ENCODE results near the gene ZNF526. TPM values are rescaled to one million over a fixed set of nuclear protein-coding genes. Genes with fewer than 3 reads are reported as not detected.

ZNF526 gene
- polyA plus RNA-seq, 1 donor from 2014 or later: 2.1 TPM

DNA sequence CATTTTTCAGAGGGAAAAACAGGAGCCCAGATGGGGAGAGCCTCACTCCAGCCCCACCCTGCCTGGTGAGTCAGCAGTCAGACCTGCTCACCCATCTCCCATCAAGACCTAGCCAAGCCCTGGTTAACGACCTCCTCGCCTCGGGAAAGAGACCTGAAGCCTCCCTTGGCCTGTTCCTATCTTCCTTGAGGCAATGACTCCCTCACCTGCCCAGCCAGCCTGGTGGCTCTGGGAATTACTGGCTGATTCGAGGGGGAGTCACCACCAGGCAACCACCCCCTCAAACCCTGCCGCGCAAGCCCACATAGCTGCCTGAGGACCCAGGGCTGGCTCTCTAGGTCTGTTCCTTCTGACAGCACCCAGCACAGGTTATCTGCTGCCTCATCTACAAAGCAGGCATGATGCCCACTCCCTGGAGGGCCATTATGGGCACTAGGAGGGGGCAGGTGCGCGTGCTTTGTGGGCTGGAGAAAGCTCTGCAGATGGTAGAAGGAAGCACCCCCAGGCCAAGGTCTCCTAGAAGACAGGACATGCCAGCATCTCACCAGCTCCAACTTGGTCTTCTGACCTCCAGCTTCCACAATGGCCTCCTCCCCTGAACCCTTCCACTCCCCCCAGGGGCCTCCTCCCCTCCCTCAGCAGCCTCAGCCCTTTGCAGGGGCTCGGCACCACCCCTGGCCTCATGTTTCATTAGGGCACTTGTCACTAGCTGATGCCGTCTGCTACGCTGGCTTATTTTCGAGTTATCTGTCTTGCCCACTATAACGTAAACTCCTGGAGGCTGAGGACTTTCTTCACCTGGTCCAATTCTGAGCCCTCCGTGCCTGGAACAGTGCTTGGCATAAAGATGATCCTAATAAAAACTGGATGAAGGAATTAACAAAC is 13.0 kb upstream of the ZNF526 start:
- Histone ChIP-seq H3K27ac (ENCODE audit: low read length) (no peak overlapping the region), H3K36me3 (ENCODE audit: insufficient read depth, low read length) (no peaks in the 10 kb centered on the region), H4K20me1 (ENCODE audit: insufficient read depth) (peaks cover under 1% of the 10 kb centered on the region), H2AFZ (ENCODE audit: low read depth, low read length) (no peak overlapping the region), H3K9ac (ENCODE audit: low read length) (no peak overlapping the region), H3K4me3 (ENCODE audit: low read length) (no peak overlapping the region), H3K79me2 (replicated peaks; ENCODE audit: insufficient read depth, low read length) (no peaks in the 10 kb centered on the region), H3K4me2 (ENCODE audit: low read length) (no peak overlapping the region), H3K9me3 (ENCODE audit: low read length) (no peaks in the 10 kb centered on the region), H3K9me2 (ENCODE audit: insufficient read depth, low read length) (no peaks in the 10 kb centered on the region), H3K27me3 (ENCODE audit: insufficient read depth, low read depth, low read length) (no peaks in the 10 kb centered on the region), H3F3A (ENCODE audit: insufficient read depth, low read length, poor library complexity, severe bottlenecking) (no peaks in the 10 kb centered on the region)
- TF ChIP-seq EP300 (conservative IDR thresholded peaks at IDR 0.05; ENCODE audit: poor library complexity, severe bottlenecking) (no peak), SMC3 (conservative IDR thresholded peaks at IDR 0.05; ENCODE audit: poor library complexity) (no peak), EZH2 (IDR thresholded peaks at IDR 0.05; ENCODE audit: borderline replicate concordance, insufficient read depth, low read length, poor library complexity, severe bottlenecking) (no peak), MXI1 (conservative IDR thresholded peaks at IDR 0.05; ENCODE audit: poor library complexity, severe bottlenecking) (no peak)
- TF ChIP-seq, protein P1, sequence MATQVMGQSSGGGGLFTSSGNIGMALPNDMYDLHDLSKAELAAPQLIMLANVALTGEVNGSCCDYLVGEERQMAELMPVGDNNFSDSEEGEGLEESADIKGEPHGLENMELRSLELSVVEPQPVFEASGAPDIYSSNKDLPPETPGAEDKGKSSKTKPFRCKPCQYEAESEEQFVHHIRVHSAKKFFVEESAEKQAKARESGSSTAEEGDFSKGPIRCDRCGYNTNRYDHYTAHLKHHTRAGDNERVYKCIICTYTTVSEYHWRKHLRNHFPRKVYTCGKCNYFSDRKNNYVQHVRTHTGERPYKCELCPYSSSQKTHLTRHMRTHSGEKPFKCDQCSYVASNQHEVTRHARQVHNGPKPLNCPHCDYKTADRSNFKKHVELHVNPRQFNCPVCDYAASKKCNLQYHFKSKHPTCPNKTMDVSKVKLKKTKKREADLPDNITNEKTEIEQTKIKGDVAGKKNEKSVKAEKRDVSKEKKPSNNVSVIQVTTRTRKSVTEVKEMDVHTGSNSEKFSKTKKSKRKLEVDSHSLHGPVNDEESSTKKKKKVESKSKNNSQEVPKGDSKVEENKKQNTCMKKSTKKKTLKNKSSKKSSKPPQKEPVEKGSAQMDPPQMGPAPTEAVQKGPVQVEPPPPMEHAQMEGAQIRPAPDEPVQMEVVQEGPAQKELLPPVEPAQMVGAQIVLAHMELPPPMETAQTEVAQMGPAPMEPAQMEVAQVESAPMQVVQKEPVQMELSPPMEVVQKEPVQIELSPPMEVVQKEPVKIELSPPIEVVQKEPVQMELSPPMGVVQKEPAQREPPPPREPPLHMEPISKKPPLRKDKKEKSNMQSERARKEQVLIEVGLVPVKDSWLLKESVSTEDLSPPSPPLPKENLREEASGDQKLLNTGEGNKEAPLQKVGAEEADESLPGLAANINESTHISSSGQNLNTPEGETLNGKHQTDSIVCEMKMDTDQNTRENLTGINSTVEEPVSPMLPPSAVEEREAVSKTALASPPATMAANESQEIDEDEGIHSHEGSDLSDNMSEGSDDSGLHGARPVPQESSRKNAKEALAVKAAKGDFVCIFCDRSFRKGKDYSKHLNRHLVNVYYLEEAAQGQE (IDR thresholded peaks at IDR 0.05; ENCODE audit: borderline replicate concordance): no peak
- TF ChIP-seq, protein P2, sequence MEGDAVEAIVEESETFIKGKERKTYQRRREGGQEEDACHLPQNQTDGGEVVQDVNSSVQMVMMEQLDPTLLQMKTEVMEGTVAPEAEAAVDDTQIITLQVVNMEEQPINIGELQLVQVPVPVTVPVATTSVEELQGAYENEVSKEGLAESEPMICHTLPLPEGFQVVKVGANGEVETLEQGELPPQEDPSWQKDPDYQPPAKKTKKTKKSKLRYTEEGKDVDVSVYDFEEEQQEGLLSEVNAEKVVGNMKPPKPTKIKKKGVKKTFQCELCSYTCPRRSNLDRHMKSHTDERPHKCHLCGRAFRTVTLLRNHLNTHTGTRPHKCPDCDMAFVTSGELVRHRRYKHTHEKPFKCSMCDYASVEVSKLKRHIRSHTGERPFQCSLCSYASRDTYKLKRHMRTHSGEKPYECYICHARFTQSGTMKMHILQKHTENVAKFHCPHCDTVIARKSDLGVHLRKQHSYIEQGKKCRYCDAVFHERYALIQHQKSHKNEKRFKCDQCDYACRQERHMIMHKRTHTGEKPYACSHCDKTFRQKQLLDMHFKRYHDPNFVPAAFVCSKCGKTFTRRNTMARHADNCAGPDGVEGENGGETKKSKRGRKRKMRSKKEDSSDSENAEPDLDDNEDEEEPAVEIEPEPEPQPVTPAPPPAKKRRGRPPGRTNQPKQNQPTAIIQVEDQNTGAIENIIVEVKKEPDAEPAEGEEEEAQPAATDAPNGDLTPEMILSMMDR (IDR thresholded peaks at IDR 0.05; ENCODE audit: poor library complexity, severe bottlenecking): no peak

DNA sequence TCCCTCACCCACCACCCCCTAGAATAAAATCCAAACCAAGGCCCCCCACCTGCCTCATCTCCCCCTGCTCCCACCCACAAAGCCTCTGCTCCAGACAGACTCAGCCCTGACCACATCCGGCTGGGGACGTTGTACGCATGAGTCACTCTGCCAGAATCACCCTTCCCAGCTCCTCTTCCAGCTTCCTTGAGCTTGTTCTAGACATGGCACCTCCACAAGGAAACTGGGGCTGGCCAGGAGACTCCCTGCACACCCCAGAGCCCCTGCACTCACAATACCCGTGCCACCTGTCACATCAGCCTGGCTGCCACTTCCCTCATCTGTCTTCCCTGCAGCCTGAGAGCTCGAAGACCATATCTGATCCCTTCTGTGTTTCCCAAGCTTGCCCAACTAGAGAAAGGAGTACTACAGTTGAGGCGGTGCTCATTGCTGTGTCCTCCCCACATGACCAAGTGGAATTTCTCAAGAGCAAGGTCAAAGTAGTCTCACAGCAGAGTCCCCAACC is 12.3 kb upstream of the ZNF526 start:
- Histone ChIP-seq H3K9me3 (ENCODE audit: low read length) (no peaks in the 10 kb centered on the region), H3K27ac (ENCODE audit: low read length) (no peak overlapping the region), H3K36me3 (ENCODE audit: insufficient read depth, low read length) (no peaks in the 10 kb centered on the region), H3K9ac (ENCODE audit: low read length) (no peak overlapping the region), H3K9me2 (ENCODE audit: insufficient read depth, low read length) (no peaks in the 10 kb centered on the region), H3F3A (ENCODE audit: insufficient read depth, low read length, poor library complexity, severe bottlenecking) (no peaks in the 10 kb centered on the region), H3K79me2 (replicated peaks; ENCODE audit: insufficient read depth, low read length) (peaks cover 5% of the 10 kb centered on the region), H3K4me3 (ENCODE audit: low read length) (no peak overlapping the region), H4K20me1 (ENCODE audit: insufficient read depth) (no peaks in the 10 kb centered on the region), H3K27me3 (ENCODE audit: insufficient read depth, low read depth, low read length) (no peaks in the 10 kb centered on the region), H3K4me2 (ENCODE audit: low read length) (no peak overlapping the region), H2AFZ (ENCODE audit: low read depth, low read length) (no peak overlapping the region)
- TF ChIP-seq, protein P1 (IDR thresholded peaks at IDR 0.05; ENCODE audit: borderline replicate concordance): no peak
- TF ChIP-seq MXI1 (conservative IDR thresholded peaks at IDR 0.05; ENCODE audit: poor library complexity, severe bottlenecking) (no peak), SMC3 (conservative IDR thresholded peaks at IDR 0.05; ENCODE audit: poor library complexity) (no peak), TAF1 (IDR thresholded peaks at IDR 0.05; ENCODE audit: low read depth) (no peak)
- TF ChIP-seq, protein P2 (IDR thresholded peaks at IDR 0.05; ENCODE audit: poor library complexity, severe bottlenecking): no peak

Data from neural cell (in vitro differentiated cells).